Stimulated activated naive CD4-positive, alpha-beta T cell treated with Interleukin-2 at 50 U/mL for 16 hours (primary cell): ENCODE measurements around the gene SNX32.

Source experiments
- DNase-seq: peaks from one replicate; lab custom pipeline; 2025; lab: John Stamatoyannopoulos, UW

SNX32 gene

DNA sequence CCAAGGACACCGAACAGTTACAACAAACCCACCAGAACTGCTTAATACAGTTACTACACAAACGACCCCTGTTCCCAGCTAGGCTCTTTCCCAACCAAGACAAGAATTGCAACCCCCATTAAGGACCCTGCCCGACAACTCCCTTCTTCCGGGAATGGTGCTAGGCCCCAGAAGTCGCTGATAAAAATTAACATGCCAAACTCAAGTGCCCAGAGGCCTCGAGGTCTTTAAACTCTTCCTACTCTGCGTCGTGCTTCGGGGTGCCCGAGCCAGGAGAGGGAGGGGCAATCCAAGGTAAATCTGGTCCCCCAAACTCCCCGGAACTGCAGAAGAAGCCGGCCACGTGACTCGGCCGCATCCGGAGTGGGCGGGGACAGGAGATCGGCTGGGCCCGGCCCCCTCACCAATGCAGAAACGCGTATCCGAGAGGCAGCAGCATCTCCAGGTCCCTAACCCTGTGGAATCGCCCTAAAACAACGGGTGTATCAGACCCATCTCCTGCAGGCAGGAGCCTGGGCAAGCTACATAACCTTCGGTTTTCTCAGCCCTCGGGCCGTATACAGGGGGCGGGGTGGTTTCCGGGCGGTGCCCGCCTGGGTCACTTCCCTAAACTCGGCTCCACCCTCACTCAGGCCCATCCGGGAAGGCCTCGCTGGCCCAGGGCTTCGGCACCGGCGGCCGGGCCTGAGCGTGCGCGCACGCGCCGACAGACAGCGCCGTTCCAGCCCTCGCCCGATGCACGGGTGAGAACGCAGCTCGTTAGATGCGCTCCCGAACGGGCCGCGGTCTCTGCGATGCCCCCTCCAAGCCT, 23.1 kb downstream of the SNX32 start:
- peak; percentile 82 for DNase-seq

DNA sequence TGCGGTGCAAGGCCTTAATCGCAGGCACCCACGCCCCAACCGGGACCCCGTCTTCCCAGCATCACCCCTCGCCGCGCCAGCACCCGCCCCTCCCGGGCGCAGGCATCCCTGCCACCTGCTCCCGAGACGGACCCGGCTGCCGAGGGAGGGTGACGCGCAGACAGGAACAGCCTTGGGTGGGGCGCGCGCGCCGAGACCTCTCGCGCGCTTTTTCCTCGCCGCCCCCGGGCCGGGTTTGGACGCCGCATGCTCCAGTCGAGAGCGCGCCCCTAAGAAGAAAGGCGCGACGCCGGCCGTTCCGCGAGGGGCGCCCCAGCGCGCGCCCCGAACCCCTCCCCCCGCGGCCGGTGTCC, 23.7 kb downstream of the SNX32 start:
- DNase-seq, result peak; percentile 52

- peak; percentile 97 for DNase-seq
These were observed 24.3 kb downstream of the SNX32 start, which contains the start of gene CFL1 for GRCh38 chr11:65857853-65858680. TSS of gene CFL1 (minus strand) at chr11:65858180. CDS start at chr11:65858099, 81 bp downstream.

DNA sequence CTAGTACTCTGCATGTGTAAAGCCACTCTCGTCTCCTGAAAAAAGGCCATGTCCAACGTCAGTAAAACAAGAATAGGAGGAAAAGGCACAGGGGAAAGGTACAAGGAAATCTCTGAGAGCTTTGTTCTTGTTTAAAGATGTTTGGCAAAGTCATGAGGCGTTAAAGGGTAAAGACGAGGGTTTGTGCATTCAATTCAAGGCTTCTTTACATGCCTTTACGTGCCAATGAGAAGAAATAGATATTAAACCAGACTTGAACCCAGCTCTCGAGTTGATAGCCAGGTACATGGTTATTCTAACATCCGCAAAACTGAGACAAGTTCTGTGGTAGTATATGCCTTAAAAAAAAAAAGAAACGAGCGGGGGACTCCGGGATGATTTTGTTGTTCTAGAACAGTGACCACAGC, 24.9 kb downstream of the SNX32 start:
- no peak for DNase-seq

DNA sequence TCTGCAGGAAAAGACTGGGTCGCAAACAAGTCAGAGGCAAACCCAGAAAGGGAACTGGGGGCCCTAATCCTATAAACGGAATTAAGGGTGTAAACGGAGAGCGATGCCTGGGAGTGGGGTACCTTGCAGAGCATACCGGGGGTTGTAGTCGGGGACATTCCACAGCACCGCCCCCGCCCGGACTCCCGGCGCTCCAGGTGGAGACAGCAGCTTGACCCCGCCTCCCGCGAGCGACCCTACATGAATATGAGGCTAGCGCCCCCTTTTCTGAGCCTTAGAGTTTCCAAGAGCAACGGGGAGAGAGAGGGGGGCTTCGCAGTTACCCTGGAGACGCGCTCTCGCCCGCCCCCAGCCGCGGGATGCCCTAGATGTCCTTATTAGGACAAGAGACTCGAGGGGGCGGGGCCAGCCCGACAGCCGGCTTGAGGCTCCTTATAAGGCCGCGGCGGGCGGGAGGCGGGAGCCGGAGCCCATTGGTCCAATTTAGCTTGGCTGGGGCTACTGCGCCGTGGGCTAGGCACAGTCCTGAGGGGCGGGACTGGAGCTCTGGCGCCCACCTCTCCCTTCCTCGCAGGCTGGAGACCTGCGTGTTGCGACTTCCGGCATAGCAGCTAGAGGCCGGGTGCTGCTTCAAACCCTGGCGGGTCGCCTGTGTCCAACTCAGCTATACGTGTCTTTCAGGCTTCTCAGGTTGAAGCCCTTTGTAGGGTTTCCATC, 25.5 kb downstream of the SNX32 start:
- DNase-seq, result peak; percentile 97

DNA sequence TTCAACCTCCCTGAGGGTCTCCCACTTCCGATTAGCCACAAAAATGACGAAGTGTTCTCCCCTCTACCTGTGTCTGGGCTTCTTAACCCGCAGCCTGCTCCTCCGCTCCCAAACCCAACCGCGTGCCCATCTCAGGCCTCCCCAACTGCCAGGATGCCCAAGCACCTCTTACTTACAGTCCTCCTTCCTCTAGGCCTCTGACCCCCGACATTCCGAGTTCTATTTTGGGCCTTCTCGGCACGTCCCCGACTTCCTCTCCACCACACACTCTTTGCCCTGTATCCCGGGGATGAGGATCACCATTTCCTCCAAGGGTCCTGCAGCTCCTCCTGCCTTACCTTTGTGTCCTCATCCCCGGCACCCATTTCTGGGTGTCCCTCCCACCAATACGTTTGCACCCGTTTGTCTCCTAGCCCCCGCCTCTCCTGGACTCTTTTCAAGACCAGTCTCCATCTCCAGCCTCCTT, 26.1 kb downstream of the SNX32 start:
- DNase-seq, result peak; percentile 48

GRCh38 chr11:65860278-65861164, 26.8 kb downstream of the SNX32 start, which contains the start of gene MUS81:
TSS of gene MUS81 (plus strand) at chr11:65860433. CDS start at chr11:65860754, 321 bp downstream.
- peak; percentile 92 for DNase-seq

GRCh38 chr11:65861165-65861505, 27.4 kb downstream of the SNX32 start:
- DNase-seq, result no peak

GRCh38 chr11:65861533-65862183, 27.9 kb downstream of the SNX32 start:
- DNase-seq, result no peak

DNA sequence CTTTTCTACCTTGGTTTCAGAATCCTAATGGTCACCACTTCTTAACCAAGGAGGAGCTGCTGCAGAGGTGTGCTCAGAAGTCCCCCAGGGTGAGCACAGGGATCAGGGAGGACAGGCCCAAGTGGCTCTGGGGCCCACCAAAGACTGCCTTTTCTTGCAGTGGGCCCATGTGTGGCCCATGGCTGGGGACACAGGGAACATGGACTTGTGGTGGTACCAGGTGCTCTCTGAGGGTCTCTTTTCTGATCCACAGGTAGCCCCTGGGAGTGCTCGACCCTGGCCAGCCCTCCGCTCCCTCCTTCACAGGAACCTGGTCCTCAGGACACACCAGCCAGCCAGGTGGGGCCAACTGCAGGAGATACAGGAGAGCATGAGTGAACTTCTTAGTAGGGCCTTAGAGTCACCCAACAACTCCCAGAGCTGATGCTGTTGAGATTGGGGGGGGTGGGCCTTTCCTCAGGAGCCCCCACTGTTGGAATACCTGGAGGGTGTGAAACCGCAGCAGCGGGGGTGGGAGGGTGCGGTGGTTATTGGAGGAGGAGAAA, 28.5 kb downstream of the SNX32 start:
- no peak for DNase-seq

- no peak for DNase-seq
These were observed 29.5 kb downstream of the SNX32 start for GRCh38 chr11:65862941-65863888.

GRCh38 chr11:65863889-65864705, 30.3 kb downstream of the SNX32 start:
- no peak for DNase-seq

- DNase-seq, result no peak
These were observed 31.1 kb downstream of the SNX32 start for GRCh38 chr11:65864706-65865471.

GRCh38 chr11:65865550-65866172, 31.9 kb downstream of the SNX32 start:
- no peak for DNase-seq

DNA sequence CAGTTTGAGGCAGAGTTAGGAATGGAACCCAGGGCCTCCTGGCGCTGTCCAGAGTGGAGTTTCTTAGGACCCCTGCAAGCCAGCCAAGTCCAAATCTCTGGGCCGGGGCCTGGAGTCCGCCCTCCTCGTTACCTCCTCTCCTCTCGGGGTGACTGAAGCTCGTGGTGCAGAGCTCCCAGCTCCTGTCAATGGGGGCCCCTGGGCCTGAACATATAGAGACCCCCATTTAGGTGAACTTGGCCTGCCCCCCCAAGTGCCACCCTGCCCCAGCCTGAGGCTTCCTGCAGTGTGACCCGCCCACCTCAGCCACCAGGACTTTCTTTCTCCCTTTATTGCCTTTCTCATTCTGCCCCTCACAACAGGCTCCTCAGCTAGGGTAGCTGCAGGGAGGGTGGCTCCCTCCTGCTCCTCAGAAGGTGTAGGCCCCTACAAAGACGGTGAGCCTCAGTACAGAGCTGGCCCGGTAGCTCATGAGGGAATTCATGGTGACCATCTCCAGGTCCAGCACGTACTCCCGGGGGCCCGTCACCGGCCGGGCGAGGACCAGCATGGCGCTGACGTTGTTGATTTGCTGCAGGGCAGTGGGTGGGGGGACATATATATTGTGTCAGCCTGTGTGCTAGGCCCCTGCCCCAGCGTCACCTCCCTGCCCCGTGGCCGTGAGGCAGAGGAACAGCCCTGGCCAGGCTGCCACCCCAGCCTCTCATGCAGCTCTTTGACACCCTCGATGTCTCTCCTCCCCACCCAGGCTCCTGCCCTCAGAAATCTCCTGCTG, 32.9 kb downstream of the SNX32 start:
- DNase-seq, result no peak

- DNase-seq, result no peak
These were observed 33.7 kb downstream of the SNX32 start for GRCh38 chr11:65867284-65868071.
